SK-N-MC (cell line): ENCODE measurements around the gene CCNJL.

Experiments
- DNase-seq: peaks from one replicate; pipeline ENCODE4 v3.0.0-alpha.2; 2011; ENCODE audit warnings: low read depth, low spot score
- H3K27ac ChIP-seq: fragments of 200-600 bp; sonication (generic); 2 replicates; pipeline ENCODE4 v1.5.1; 2016; ENCODE audit warnings: mixed run types
- H3K36me3 ChIP-seq: fragments of 200-600 bp; sonication (generic); 2 replicates; pipeline ENCODE4 v1.6.1; 2017; ENCODE audit warnings: antibody characterized with exemption, low read length, mixed read lengths; ENCODE audit not compliant: insufficient read depth
- H3K4me3 ChIP-seq: fragments of 200-600 bp; sonication (generic); 2 replicates; pipeline ENCODE4 v1.5.1; 2016
- H3K9ac ChIP-seq: fragments of 200-600 bp; sonication (generic); 2 replicates; pipeline ENCODE4 v1.8.0; 2017; ENCODE audit warnings: mixed run types, mixed read lengths; ENCODE audit not compliant: insufficient read length
- H3K9me3 ChIP-seq: fragments of 200-600 bp; sonication (generic); 2 replicates; pipeline ENCODE4 v1.6.1; 2017; ENCODE audit warnings: low read depth, mild to moderate bottlenecking, antibody characterized with exemption, low read length, moderate library complexity, mixed read lengths
- EZH2 ChIP-seq: fragments of 200-600 bp; sonication (generic); IDR thresholded peaks from one replicate; pipeline ENCODE4 v1.6.1; 2017; ENCODE audit warnings: antibody characterized with exemption
- FOXP2 ChIP-seq: optimal IDR thresholded peaks from 2 replicates; pipeline ENCODE3; 2011; ENCODE audit warnings: mild to moderate bottlenecking, moderate library complexity; ENCODE audit not compliant: insufficient read depth; ENCODE audit errors: extremely low read length, control extremely low read depth
- POLR2AphosphoS5 ChIP-seq: IDR thresholded peaks from 2 replicates; pipeline ENCODE4 v1.6.1; 2012; ENCODE audit warnings: mild to moderate bottlenecking, low read depth, low read length, borderline replicate concordance

CCNJL gene

GRCh38 chr5:160263326-160263855, 49.0 kb downstream of the CCNJL start:
- no peaks in the 10 kb centered on the region; the same call in 1 of the 2 replicates for H3K36me3 ChIP-seq
- H3K27ac ChIP-seq: no peak overlapping the region
- no peaks in the 10 kb centered on the region for H3K9me3 ChIP-seq
- no peak overlapping the region for H3K9ac ChIP-seq
- no peak for DNase-seq
- H3K4me3 ChIP-seq: no peak overlapping the region
- no peak for TF ChIP-seq EZH2
- no peak for TF ChIP-seq POLR2AphosphoS5
- no peak for TF ChIP-seq FOXP2

- no peaks in the 10 kb centered on the region for H3K9me3 ChIP-seq
- H3K27ac ChIP-seq: no peak overlapping the region
- no peak overlapping the region for H3K4me3 ChIP-seq
- no peaks in the 10 kb centered on the region; the same call in 1 of the 2 replicates for H3K36me3 ChIP-seq
- no peak for TF ChIP-seq FOXP2
- no peak for TF ChIP-seq EZH2
- no peak for TF ChIP-seq POLR2AphosphoS5
- no peak overlapping the region for H3K9ac ChIP-seq
- DNase-seq: no peak
These were observed 50.0 kb downstream of the CCNJL start for GRCh38 chr5:160262151-160263074.

- Histone ChIP-seq H3K9me3 (no peaks in the 10 kb centered on the region), H3K27ac (no peak overlapping the region), H3K4me3 (no peak overlapping the region), H3K9ac (no peak overlapping the region), H3K36me3 (no peaks in the 10 kb centered on the region; the same call in 1 of the 2 replicates)
- TF ChIP-seq FOXP2: no peak
- TF ChIP-seq POLR2AphosphoS5: no peak
- no peak for TF ChIP-seq EZH2
- DNase-seq: no peak
These were observed 51.2 kb downstream of the CCNJL start for GRCh38 chr5:160260881-160261815.

- Histone ChIP-seq H3K9ac (no peak overlapping the region), H3K4me3 (no peak overlapping the region), H3K27ac (no peak overlapping the region), H3K36me3 (no peaks in the 10 kb centered on the region; the same call in 1 of the 2 replicates), H3K9me3 (no peaks in the 10 kb centered on the region)
- TF ChIP-seq FOXP2 (no peak), EZH2 (no peak), POLR2AphosphoS5 (no peak)
- no peak for DNase-seq
These were observed 52.2 kb downstream of the CCNJL start for GRCh38 chr5:160260006-160260775.

GRCh38 chr5:160259341-160259740, 53.0 kb downstream of the CCNJL start:
- Histone ChIP-seq H3K36me3 (no peaks in the 10 kb centered on the region; the same call in 1 of the 2 replicates), H3K9me3 (no peaks in the 10 kb centered on the region), H3K27ac (no peak overlapping the region), H3K9ac (no peak overlapping the region), H3K4me3 (no peak overlapping the region)
- no peak for DNase-seq
- TF ChIP-seq EZH2 (no peak), POLR2AphosphoS5 (no peak), FOXP2 (no peak)

GRCh38 chr5:160254706-160255105, 57.7 kb downstream of the CCNJL start:
- DNase-seq: no peak
- Histone ChIP-seq H3K4me3 (no peak overlapping the region), H3K36me3 (no peaks in the 10 kb centered on the region; the same call in 1 of the 2 replicates), H3K9ac (no peak overlapping the region), H3K27ac (no peak overlapping the region), H3K9me3 (no peaks in the 10 kb centered on the region)
- TF ChIP-seq POLR2AphosphoS5: no peak
- no peak for TF ChIP-seq EZH2

- Histone ChIP-seq H3K36me3 (no peaks in the 10 kb centered on the region; the same call in 1 of the 2 replicates), H3K27ac (no peak overlapping the region), H3K4me3 (no peak overlapping the region), H3K9ac (no peak overlapping the region), H3K9me3 (no peaks in the 10 kb centered on the region)
- TF ChIP-seq FOXP2 (no peak), POLR2AphosphoS5 (no peak), EZH2 (no peak)
- DNase-seq: no peak
These were observed 58.9 kb downstream of the CCNJL start for GRCh38 chr5:160253441-160253840.

GRCh38 chr5:160252916-160253315, 59.4 kb downstream of the CCNJL start:
- TF ChIP-seq FOXP2 (no peak), POLR2AphosphoS5 (no peak), EZH2 (no peak)
- Histone ChIP-seq H3K4me3 (no peak overlapping the region), H3K9ac (no peak overlapping the region), H3K36me3 (no peaks in the 10 kb centered on the region; the same call in 1 of the 2 replicates), H3K27ac (no peak overlapping the region), H3K9me3 (no peaks in the 10 kb centered on the region)
- DNase-seq: no peak
